ENCODE data around the gene WDR76. TPM values are rescaled to one million over a fixed set of nuclear protein-coding genes. Genes with fewer than 3 reads are reported as not detected.

The WDR76 gene
- total and polyA plus RNA-seq, 7 donors: 0.34 to 0.88 (median 0.69) TPM

DNA sequence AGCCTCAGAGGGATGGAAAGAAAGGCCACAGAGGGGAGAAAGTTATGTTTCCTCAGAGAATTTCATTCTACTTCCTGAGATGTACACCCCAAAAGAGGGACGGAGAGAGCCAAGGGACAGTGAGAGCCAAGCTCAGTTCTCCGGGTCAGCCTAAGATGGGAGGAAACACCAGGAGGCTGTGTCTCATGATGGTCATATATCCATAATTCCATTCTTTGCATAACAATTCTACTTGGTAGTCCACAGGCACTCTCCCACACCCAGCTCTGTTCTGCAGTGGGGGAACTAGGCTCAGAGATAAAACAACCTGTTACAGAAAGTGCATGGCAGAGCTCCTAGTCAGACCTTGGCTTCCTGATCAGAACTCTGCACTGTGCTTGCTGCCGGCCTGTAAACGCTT, 54.4 kb downstream of the WDR76 start:
- 83 to 89% (median 84%) methylated on average over 4 of the region's 4 CpGs for WGBS, 3 donors
- ATAC-seq: no peak

DNA sequence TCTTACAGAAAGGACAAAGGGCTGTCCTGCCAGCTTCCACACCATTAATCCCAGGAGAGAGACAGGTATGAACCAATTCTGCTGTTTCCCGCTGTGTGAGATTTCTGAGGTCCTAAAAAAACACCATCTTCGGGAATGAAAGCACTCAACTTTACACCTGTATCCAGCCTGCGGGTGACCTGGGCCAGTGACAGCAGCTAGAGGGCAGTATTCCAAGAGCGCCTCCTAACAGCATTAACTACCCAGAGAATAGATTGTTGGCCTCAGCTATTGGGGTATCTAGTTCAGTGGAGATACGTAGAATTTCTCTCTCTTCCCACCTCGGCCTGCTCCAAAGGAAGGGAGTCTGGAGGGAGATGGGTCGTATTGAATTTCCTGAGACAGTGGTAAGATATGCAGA, 55.1 kb downstream of the WDR76 start:
- Histone ChIP-seq H3K36me3 (ENCODE audit: insufficient read depth in 1 of 2, low read depth in 1 of 2) (no peaks in the 10 kb centered on the region), H3K4me1 (no peaks in the 10 kb centered on the region), H3K27me3 (ENCODE audit: insufficient read depth in 3 of 3, low read length in 2 of 3) (no peaks in the 10 kb centered on the region), H3K27ac (no peak overlapping the region), H3K4me3 (no peak overlapping the region), H3K9me3 (no peaks in the 10 kb centered on the region)
- no peak for TF ChIP-seq CTCF (IDR thresholded peaks at IDR 0.05)
- intact Hi-C loops (cut with DNase I): loop anchor here in 1 of 2 donors (10.0 kb wide), 1 partner anchor 333 kb away; no protein-coding TSS in a partner anchor
- DNase-seq (no peak), ATAC-seq (no peak)
- WGBS, 3 donors: 82 to 86% (median 85%) methylated on average over 7 of the region's 7 CpGs

More for the DNA sequence above, 54.4 kb downstream of the WDR76 start:
- no peaks in the 10 kb centered on the region for H3K9me3 ChIP-seq
- intact Hi-C loops (cut with DNase I): loop anchor here in 1 of 2 donors (10.0 kb wide), 1 partner anchor 334 kb away; no protein-coding TSS in a partner anchor
- no peak for TF ChIP-seq CTCF (IDR thresholded peaks at IDR 0.05)
- DNase-seq: no peak
- no peaks in the 10 kb centered on the region for H3K4me1 ChIP-seq
- H3K27me3 ChIP-seq (ENCODE audit: insufficient read depth in 3 of 3, low read length in 2 of 3): no peaks in the 10 kb centered on the region
- H3K27ac ChIP-seq: no peak overlapping the region
- no peak overlapping the region for H3K4me3 ChIP-seq
- no peaks in the 10 kb centered on the region for H3K36me3 ChIP-seq (ENCODE audit: insufficient read depth in 1 of 2, low read depth in 1 of 2)

- no peak for DNase-seq
- Histone ChIP-seq H3K27me3 (ENCODE audit: insufficient read depth in 3 of 3, low read length in 2 of 3) (no peaks in the 10 kb centered on the region), H3K4me1 (no peaks in the 10 kb centered on the region), H3K27ac (no peak overlapping the region), H3K36me3 (ENCODE audit: insufficient read depth in 1 of 2, low read depth in 1 of 2) (no peaks in the 10 kb centered on the region), H3K4me3 (no peak overlapping the region), H3K9me3 (no peaks in the 10 kb centered on the region)
- ATAC-seq: no peak
- TF ChIP-seq CTCF (IDR thresholded peaks at IDR 0.05): no peak
- intact Hi-C loops (cut with DNase I): loop anchor here in 1 of 2 donors (10.0 kb wide), 1 partner anchor 331 kb away; no protein-coding TSS in a partner anchor
- 94 to 99% (median 95%) methylated on average over 3 of the region's 3 CpGs for WGBS, 3 donors
Observed at GRCh38 chr15:43883571-43883970, 56.8 kb downstream of the WDR76 start.

DNA sequence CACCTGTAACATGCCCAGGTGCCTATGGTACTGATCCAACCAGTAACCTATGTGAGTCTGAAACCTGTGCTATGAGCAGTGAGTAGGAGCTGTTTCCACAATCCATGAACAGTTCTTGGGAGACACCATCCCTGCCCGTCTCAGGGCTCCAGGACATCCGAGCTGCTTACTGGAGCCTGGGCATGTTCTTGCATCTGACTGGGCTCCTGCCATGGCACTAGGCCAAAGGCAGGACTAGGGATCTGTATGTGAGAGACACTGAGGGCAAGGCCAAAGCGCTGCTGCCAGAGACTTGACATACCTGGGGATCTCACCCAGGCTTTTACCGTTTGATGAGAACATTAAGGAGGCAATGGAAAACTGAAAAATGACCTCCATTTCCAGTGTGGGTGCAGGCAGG, 59.8 kb downstream of the WDR76 start:
- Histone ChIP-seq H3K4me3 (no peak overlapping the region), H3K27ac (no peak overlapping the region), H3K27me3 (ENCODE audit: insufficient read depth in 3 of 3, low read length in 2 of 3) (no peaks in the 10 kb centered on the region), H3K4me1 (no peaks in the 10 kb centered on the region), H3K9me3 (no peaks in the 10 kb centered on the region), H3K36me3 (ENCODE audit: insufficient read depth in 1 of 2, low read depth in 1 of 2) (no peaks in the 10 kb centered on the region)
- WGBS, 3 donors: 52 to 70% (median 62%) methylated on average over 4 of the region's 4 CpGs
- ATAC-seq (no peak), DNase-seq (no peak)
- intact Hi-C loops (cut with DNase I): loop anchor here in 1 of 2 donors (10.0 kb wide), 1 partner anchor 328 kb away; no protein-coding TSS in a partner anchor
- no peak for TF ChIP-seq CTCF (IDR thresholded peaks at IDR 0.05)

GRCh38 chr15:43887901-43888300, 61.1 kb downstream of the WDR76 start:
- WGBS, 3 donors: 87 to 89% (median 87%) methylated on average over 5 of the region's 5 CpGs
- DNase-seq: no peak
- Histone ChIP-seq H3K36me3 (ENCODE audit: insufficient read depth in 1 of 2, low read depth in 1 of 2) (no peaks in the 10 kb centered on the region), H3K27me3 (ENCODE audit: insufficient read depth in 3 of 3, low read length in 2 of 3) (no peaks in the 10 kb centered on the region), H3K4me1 (no peaks in the 10 kb centered on the region), H3K27ac (no peak overlapping the region), H3K9me3 (no peaks in the 10 kb centered on the region), H3K4me3 (no peak overlapping the region)
- no peak for TF ChIP-seq CTCF (IDR thresholded peaks at IDR 0.05)
- no peak for ATAC-seq
- intact Hi-C loops (cut with DNase I): loop anchor here in 1 of 2 donors (10.0 kb wide), 1 partner anchor 327 kb away; no protein-coding TSS in a partner anchor

All from psoas muscle (tissue), 8 donors.